Measurements from ENCODE around the gene NUDCD3. TPM values are rescaled to one million over a fixed set of nuclear protein-coding genes. Genes with fewer than 3 reads are reported as not detected.

Gene NUDCD3
- total and polyA plus RNA-seq, 12 donors, result 16.2 to 116 (median 102) TPM

DNA sequence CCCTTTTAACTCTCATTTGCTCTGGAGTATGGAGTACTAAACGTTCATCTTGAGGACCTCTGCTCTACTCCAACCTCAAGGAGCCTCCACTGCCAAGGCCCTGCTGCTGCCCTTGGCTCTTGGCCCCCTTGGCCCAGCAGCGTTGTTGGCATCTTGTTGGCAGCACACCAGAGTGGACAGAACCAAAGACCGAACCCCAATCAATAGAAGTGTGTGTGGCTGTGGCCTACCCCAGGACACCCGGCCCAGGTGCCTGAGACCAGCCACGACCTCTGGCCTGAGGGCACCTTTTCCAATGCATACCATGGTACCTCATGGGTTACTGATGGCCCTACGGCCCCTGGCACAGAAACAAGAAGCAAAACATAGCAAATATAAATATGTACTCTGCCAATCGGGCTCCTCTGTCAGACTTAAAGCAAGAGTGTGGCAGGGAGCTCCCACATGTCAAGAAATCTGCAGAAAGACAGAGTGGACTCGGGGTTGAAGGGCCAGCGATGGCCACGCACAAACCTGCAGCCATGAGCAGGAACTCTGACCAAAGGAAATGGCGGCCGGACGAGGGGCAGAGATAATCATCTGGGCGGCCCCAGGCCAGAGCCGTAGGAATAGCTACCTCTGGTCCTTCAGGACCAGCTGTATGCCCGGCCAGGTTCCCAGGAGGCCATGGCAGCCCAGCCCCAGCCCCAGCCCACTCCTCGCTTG, 47.8 kb upstream of the NUDCD3 start:
- no peaks in the 10 kb centered on the region for H3K4me1 ChIP-seq
- WGBS, 2 donors, result 87 to 90% methylated on average over 17 of the region's 17 CpGs
- DNase-seq, result no peak
- no peak overlapping the region for H3K27ac ChIP-seq
- H3K27me3 ChIP-seq, result no peaks in the 10 kb centered on the region
- no peak for ATAC-seq
- TF ChIP-seq, protein P1, sequence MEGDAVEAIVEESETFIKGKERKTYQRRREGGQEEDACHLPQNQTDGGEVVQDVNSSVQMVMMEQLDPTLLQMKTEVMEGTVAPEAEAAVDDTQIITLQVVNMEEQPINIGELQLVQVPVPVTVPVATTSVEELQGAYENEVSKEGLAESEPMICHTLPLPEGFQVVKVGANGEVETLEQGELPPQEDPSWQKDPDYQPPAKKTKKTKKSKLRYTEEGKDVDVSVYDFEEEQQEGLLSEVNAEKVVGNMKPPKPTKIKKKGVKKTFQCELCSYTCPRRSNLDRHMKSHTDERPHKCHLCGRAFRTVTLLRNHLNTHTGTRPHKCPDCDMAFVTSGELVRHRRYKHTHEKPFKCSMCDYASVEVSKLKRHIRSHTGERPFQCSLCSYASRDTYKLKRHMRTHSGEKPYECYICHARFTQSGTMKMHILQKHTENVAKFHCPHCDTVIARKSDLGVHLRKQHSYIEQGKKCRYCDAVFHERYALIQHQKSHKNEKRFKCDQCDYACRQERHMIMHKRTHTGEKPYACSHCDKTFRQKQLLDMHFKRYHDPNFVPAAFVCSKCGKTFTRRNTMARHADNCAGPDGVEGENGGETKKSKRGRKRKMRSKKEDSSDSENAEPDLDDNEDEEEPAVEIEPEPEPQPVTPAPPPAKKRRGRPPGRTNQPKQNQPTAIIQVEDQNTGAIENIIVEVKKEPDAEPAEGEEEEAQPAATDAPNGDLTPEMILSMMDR (IDR thresholded peaks at IDR 0.05), result no peak
- no peaks in the 10 kb centered on the region for H3K36me3 ChIP-seq
- no peaks in the 10 kb centered on the region for H3K9me3 ChIP-seq
- intact Hi-C loops (cut with DNase I), result no loop called here
- no peak overlapping the region for H3K4me3 ChIP-seq

DNA sequence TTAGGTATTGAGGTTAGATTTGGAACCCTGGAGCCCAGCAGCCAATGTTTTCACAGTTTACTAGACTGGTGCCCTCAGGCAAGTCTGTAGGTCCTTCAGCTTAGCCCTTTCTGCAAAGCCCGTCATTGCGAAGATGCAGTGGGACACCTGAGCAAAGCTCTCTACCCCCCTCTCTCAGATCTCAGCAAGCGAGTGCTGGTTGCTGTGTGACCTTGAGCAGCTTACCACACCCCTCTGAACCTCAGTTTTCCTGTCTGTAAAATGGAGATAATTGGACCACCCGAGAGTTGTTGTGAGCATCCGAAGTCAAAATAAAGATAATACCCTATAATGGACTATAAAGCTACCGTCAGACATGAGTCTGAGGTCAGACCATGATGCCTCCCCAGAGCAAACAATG, 47.0 kb upstream of the NUDCD3 start:
- Histone ChIP-seq H3K27me3 (no peaks in the 10 kb centered on the region), H3K36me3 (no peaks in the 10 kb centered on the region), H3K27ac (no peak overlapping the region), H3K4me3 (no peak overlapping the region), H3K4me1 (no peaks in the 10 kb centered on the region), H3K9me3 (no peaks in the 10 kb centered on the region)
- ATAC-seq, result no peak
- TF ChIP-seq, protein P1 (IDR thresholded peaks at IDR 0.05), result no peak
- 93 to 94% methylated on average over 6 of the region's 6 CpGs for whole genome bisulfite sequencing, 2 donors
- intact Hi-C loops (cut with DNase I), result no loop called here
- DNase-seq, result no peak

DNA sequence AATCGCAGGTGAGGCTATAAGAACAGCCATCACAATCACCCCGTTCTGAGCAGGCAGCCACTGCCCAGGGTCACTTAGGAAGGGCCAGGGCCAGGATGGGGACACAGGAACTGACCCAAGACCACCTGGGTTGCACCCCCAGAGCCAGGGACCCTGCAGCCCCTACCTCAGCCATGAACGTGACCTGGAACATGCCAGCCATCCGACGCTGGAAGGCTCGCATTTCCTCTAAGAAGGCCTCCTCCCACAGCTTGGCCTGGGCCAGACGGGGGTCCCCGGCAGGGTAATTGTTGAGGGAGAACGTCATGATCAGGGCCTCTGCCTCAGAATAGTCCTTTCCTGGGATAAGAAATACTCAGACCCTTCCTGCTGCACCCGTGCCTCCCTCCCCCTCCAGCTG, 45.6 kb upstream of the NUDCD3 start:
- no peak overlapping the region for H3K4me3 ChIP-seq

DNA sequence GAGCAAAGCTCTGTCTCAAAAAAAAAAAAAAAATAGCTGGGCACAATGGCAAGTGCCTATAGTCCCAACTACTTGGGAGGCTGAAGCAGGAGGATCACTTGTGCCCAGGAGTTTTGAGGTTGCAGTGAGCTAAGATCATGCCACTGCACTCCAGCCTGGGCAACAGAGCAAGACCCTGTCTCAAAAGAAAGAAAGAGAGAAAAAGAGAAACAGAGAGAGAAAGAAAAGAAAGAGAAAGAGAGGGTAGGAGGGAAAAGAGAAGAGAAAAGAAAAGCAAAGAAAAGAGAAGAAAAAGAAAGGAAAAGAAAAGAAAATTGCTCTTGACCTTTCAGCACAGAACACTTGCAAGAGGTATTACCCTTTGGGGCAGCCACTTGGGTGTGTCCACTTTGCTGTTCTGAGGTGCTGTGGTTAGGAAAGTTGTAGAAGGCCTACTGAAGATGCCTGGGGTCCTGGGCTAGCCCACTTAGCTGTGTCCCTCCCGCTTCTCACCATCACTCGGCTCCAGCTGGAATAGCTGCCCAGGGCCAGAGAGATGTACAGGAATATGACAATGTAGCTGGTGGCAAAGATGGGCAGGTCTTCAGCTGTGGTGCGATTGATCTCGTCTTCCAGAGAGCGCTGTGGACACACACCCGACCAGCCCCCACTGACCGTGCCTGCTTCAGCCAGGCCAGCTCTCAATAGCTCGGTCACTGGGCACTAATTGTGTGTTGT, 45.0 kb upstream of the NUDCD3 start:
- H3K27me3 ChIP-seq, result no peaks in the 10 kb centered on the region
- no peaks in the 10 kb centered on the region for H3K4me1 ChIP-seq
- no peak overlapping the region for H3K4me3 ChIP-seq
- H3K27ac ChIP-seq, result no peak overlapping the region
- 94 to 95% methylated on average over 8 of the region's 8 CpGs for WGBS, 2 donors
- H3K9me3 ChIP-seq, result no peaks in the 10 kb centered on the region
- intact Hi-C loops (cut with DNase I), result no loop called here
- H3K36me3 ChIP-seq, result no peaks in the 10 kb centered on the region
- TF ChIP-seq, protein P1 (IDR thresholded peaks at IDR 0.05), result no peak
- DNase-seq, result no peak
- no peak for ATAC-seq

More for the DNA sequence above, 45.6 kb upstream of the NUDCD3 start:
- no peak for ATAC-seq
- Histone ChIP-seq H3K4me1 (no peaks in the 10 kb centered on the region), H3K27me3 (no peaks in the 10 kb centered on the region), H3K9me3 (no peaks in the 10 kb centered on the region), H3K27ac (no peak overlapping the region), H3K36me3 (no peaks in the 10 kb centered on the region)
- 80 to 82% methylated on average over 10 of the region's 10 CpGs for WGBS, 2 donors
- intact Hi-C loops (cut with DNase I), result no loop called here
- TF ChIP-seq, protein P1 (IDR thresholded peaks at IDR 0.05), result no peak
- DNase-seq, result no peak
